Vagina (tissue), 2 donors: ENCODE measurements around the gene TRIO.

Experiments used
- POLR2AphosphoS5 ChIP-seq, 2 donors: sonication (generic); formaldehyde crosslinking; IDR thresholded peaks; one replicate each; pipeline ENCODE4 v1.9.0; 2017; ENCODE audit warnings: antibody characterized with exemption in 2 of 2, mild to moderate bottlenecking in 2 of 2, low read depth in 1 of 2; ENCODE audit not compliant: insufficient read depth in 1 of 2
- TF ChIP-seq, protein P1 (sequence below), 3 experiments: fragments of 450-650 bp in 2 of 3; fragments of 200-600 bp in 1 of 3; sonication (generic) in 1 of 3; IDR thresholded peaks; one replicate each; pipeline ENCODE4 v1.5.1; 2017 to 2019; ENCODE audit warnings: antibody characterized with exemption in 3 of 3, mild to moderate bottlenecking in 2 of 3, moderate library complexity in 2 of 3

DNA sequence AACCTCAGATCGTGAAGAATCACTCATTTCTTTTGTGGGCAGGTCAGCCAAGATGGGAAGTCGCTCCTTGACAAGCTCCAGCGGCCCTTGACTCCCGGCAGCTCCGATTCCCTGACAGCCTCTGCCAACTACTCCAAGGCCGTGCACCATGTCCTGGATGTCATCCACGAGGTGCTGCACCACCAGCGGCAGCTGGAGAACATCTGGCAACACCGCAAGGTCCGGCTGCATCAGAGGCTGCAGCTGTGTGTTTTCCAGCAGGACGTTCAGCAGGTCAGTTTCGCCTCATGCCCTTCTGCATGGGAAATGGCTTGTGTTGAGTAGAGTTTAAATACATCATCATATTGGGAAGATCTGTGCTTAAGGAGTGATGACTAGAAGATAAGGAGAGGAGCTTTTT is 173.3 kb downstream of the TRIO start:
- TF ChIP-seq, protein P1, sequence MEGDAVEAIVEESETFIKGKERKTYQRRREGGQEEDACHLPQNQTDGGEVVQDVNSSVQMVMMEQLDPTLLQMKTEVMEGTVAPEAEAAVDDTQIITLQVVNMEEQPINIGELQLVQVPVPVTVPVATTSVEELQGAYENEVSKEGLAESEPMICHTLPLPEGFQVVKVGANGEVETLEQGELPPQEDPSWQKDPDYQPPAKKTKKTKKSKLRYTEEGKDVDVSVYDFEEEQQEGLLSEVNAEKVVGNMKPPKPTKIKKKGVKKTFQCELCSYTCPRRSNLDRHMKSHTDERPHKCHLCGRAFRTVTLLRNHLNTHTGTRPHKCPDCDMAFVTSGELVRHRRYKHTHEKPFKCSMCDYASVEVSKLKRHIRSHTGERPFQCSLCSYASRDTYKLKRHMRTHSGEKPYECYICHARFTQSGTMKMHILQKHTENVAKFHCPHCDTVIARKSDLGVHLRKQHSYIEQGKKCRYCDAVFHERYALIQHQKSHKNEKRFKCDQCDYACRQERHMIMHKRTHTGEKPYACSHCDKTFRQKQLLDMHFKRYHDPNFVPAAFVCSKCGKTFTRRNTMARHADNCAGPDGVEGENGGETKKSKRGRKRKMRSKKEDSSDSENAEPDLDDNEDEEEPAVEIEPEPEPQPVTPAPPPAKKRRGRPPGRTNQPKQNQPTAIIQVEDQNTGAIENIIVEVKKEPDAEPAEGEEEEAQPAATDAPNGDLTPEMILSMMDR (IDR thresholded peaks at IDR 0.05) = no peak
- no peak for TF ChIP-seq POLR2AphosphoS5 (IDR thresholded peaks at IDR 0.05; ENCODE audit: insufficient read depth in 1 of 2, low read depth in 1 of 2)
